SKM-1 (cell line): Measurements from ENCODE around the gene IL1RAPL1.

Experiments
- DNase-seq: peaks from one replicate; lab custom pipeline; 2025; ENCODE audit not compliant: unreplicated experiment; lab: John Stamatoyannopoulos, UW

The IL1RAPL1 gene

GRCh38 chrX:29858714-29859113, 1271.5 kb downstream of the IL1RAPL1 start:
- no peak for DNase-seq

GRCh38 chrX:29862126-29862677, 1275.0 kb downstream of the IL1RAPL1 start:
- no peak for DNase-seq

DNA sequence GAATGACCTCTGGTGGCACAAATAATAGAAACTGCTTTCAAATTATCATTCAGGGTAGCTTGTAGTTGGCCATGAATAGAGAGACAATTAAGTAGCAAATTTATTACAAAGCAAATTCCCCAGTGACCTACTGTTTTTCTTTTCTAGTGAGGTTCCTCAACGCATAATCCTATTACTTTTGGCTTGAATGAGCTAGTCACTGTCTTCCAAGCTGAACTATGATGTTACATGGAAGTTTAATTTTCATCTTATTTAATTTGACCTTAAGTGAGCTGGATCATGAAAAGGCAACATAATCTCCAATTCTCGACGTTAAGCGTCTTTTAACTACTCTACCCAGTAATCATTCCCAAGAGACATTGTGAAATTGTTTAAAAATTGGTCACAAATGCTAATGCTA, 1280.7 kb downstream of the IL1RAPL1 start:
- no peak for DNase-seq

- DNase-seq = no peak
Observed at GRCh38 chrX:29869837-29870236, 1282.6 kb downstream of the IL1RAPL1 start.

GRCh38 chrX:29870608-29871007, 1283.4 kb downstream of the IL1RAPL1 start:
- no peak for DNase-seq

DNA sequence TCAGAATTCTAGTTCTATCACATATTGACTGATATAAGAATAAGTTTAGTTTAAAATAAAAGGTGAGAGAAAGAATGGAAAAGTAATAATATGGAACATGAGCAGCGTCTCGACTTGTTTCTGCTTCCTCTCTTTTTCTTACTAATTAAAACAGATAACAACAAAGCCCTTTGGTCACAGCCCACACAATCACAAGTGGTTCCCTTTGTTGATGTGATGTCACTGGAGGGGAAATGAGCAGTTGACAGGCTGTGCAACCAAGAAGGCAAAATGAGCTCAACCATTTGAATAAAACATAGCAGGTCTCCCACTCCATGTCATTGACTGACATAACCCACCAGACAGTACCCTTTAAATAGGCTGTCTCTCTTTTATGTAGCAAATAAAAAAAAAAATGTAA, 1285.6 kb downstream of the IL1RAPL1 start:
- no peak for DNase-seq

DNA sequence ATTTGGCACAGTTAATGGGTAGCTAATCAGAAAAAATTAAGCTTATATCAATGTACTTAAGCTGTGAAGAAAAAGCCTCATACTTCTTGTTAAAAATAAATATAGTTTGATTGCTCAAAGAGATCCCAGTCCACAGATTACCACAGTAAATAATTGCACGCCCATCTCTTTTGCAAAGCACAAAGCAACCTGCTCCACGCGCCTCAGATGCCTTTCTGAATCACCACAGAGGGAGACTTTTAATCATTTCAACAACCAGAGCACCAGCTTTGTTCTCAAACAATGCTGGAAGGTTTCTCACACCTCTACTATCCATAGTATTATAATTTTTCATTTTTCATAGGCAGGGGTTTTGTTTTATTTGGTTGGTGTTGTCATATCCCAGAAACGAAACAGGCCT, 1289.5 kb downstream of the IL1RAPL1 start:
- no peak for DNase-seq

GRCh38 chrX:29880977-29881376, 1293.7 kb downstream of the IL1RAPL1 start:
- DNase-seq = no peak

GRCh38 chrX:29890004-29890403, 1302.8 kb downstream of the IL1RAPL1 start:
- DNase-seq = no peak

DNA sequence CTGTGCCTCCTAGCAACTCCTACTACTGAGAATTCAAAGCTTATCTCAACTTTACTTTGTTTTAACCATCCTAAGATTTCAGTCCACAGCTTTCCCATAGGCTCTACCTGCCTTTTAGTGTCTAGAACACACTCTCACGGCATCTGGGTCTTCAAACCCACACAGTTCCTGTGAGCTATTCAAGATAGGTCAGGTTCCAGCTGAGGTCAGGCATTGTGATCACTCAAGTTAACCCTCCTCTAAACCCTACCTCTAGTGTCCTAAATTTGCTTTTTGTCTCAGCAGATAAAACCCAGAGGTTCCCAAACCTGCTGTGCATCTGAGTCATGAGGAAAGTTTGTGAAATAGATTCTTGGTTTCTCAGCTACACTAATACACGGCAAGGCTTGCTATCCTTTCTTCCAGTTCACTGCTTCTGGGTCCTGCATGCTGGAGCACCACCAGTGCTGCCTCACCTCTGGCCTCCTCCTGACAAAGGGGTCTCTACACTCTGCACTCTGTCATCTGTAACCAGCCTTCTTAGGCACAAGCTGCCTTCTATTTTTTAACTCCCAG, 1303.5 kb downstream of the IL1RAPL1 start:
- no peak for DNase-seq

- no peak for DNase-seq
Observed at GRCh38 chrX:29902004-29902403, 1314.8 kb downstream of the IL1RAPL1 start.

GRCh38 chrX:29903360-29903759, 1316.1 kb downstream of the IL1RAPL1 start:
- DNase-seq = no peak

DNA sequence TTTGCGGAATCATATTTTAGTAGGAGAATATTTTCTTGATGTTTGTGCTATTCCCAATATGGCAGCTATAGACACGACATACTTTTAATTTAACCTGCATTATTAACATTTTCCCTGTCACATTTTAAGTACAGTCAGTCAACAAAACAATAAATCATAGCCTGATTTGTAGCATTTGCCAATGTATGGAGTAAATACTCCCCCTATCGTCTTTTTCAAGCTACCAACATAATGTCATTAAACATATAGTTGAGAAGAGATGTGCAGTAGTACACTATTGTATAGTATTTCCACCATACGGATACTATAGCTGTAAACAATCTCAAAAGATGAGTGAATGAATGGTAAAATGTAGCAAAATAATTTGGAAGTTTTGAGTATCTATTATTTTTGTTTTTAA, 1324.4 kb downstream of the IL1RAPL1 start:
- no peak for DNase-seq

GRCh38 chrX:29913647-29914046, 1326.4 kb downstream of the IL1RAPL1 start:
- no peak for DNase-seq

DNA sequence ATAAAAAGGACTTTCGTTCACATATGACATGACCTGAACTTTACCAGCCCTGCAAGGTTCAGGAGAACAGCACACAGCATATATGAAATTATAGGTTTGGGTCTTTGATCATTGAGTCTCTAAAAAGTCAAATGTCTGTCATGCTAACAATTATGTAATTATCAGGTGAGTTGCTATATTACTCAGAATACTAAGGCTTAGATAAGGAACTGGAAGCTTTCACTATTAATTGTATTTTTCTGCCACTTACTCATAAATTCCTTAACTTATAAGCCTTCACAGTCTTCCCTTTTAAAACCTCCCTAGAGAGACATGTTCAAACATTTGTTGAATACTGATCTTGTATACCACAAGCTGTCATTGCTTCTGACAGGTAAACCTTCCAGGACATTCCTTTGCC, 1335.4 kb downstream of the IL1RAPL1 start:
- no peak for DNase-seq

DNA sequence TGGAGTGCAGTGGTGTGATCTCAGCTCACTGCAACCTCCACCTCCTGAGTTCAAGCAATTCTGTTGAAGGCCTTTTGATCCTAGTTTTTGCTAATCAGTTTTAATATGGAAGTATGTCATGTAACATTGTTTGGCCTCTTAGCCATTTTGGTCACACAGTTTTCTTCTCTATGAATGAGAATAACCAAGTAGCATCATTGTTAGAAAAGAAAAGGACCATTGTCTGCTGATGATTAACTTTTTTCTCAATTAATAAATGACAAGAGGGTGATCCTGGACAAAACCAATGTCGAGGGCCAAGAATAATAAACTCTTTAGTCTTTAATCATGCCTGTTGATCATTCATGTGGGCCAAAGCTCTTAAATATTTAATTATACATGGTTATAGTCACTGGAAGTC, 1338.8 kb downstream of the IL1RAPL1 start:
- no peak for DNase-seq

DNA sequence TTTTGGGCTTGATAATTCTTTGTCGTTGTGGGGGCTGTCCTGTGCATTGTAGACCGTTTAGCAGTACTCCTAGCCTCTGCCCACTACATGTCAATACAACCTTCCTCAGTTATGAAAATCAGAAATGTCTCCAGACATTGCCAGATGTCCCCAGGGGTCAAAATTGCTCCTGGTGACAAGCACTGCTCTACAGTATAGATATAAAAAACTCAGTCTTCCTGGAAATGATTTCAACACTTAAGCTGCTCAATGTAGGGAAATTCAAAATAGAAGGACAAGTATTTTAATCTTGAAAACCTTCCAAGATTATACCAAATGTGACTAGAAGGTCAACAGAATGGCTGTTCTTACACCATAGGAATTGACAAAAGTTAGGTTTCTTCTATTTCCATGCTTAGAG, 1339.4 kb downstream of the IL1RAPL1 start:
- no peak for DNase-seq

DNA sequence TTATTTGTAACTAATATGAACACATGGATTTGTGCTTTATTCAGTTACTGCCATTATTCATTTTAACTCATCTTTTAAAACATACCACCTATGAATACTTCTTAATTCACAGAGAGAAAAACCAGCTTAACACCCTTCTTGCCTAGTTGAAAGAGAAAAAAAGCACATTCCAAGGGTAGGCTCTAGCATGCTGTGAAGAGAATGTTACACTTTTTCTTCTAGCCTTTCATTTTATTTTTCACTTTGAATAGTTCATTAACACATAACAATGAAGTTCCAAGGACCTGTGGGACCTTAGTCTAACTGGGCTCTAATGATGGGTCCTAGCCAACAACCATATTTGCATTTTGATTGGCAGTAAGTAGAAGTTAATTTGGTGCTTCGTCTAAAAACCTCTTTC, 1348.2 kb downstream of the IL1RAPL1 start:
- DNase-seq = no peak

DNA sequence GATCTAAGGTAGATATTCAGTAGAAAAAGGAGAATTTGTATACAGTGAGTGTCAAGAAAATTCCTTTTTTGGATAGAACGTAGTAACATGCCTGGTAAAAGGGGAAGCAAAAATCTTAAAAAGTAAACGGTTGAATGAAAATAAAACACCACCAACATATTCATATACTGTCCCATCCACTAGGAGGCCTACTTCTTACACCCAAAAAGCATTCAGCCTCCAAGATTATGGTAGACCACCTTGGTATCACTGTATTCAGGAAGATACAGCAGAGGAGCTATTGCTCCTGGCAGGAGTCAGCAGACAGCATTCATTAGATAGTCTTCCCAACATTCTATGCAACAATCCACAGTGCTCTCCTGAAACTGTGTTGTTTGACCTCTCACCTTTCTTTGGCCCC, 1353.5 kb downstream of the IL1RAPL1 start:
- DNase-seq = no peak

- DNase-seq = no peak
Observed at GRCh38 chrX:29941287-29941686, 1354.0 kb downstream of the IL1RAPL1 start.

DNA sequence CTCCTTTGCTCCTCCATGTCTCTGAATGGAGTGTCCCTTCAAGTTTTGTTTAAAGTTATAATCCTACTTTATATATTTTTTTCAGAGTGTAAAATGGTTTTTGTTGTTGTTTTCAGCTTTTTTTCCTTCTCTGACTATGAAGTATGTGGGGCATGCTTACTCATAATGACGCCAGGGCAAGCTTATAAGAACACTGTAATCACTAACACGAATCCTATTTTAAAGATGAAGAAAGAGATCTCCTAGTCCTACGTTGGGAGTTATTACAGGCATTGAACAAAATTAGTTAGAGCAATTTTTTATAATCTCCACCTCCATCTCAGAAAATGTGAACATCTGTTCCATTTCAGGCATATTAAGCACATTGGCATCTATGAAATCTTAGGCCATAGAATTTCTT, 1360.0 kb downstream of the IL1RAPL1 start:
- DNase-seq = no peak

DNA sequence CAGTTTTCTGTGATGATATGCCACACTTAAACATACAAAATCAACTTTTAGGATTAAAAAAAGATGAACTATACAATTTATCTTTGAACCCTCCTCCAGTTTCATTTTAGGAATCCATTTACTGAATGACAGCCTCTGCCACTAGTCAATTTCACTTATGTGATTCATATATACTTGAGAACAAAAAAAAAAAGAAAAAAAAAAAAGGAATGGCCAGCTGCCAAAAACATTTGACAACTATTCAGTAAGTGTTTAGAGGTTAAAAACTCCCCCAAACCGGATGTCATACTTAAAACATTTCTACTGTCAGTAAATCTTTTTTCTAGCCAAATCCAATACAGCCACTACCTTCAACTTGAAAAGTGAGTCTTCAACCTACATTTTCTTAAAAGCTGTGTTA, 1361.4 kb downstream of the IL1RAPL1 start:
- no peak for DNase-seq

DNA sequence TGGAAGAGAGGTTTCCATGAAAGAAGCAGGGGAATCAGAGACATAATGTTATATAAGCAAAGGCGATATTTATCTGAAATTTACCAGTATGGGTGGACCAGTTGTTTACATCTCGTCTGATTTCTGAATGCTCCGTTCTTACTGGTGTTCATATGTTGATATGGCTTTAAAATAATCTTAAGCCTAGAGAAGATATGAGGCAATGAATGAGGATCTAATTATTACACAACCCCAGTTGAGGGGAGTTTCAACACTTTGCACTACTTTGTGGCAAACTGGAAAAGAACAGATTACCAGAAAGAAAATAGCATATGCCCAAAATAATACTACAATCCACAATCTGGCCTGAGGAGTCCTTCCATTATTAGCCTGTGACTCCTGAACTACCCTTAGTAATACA, 1364.8 kb downstream of the IL1RAPL1 start:
- DNase-seq = no peak
